ENCODE data around the gene ZNF672.

Gene ZNF672

DNA sequence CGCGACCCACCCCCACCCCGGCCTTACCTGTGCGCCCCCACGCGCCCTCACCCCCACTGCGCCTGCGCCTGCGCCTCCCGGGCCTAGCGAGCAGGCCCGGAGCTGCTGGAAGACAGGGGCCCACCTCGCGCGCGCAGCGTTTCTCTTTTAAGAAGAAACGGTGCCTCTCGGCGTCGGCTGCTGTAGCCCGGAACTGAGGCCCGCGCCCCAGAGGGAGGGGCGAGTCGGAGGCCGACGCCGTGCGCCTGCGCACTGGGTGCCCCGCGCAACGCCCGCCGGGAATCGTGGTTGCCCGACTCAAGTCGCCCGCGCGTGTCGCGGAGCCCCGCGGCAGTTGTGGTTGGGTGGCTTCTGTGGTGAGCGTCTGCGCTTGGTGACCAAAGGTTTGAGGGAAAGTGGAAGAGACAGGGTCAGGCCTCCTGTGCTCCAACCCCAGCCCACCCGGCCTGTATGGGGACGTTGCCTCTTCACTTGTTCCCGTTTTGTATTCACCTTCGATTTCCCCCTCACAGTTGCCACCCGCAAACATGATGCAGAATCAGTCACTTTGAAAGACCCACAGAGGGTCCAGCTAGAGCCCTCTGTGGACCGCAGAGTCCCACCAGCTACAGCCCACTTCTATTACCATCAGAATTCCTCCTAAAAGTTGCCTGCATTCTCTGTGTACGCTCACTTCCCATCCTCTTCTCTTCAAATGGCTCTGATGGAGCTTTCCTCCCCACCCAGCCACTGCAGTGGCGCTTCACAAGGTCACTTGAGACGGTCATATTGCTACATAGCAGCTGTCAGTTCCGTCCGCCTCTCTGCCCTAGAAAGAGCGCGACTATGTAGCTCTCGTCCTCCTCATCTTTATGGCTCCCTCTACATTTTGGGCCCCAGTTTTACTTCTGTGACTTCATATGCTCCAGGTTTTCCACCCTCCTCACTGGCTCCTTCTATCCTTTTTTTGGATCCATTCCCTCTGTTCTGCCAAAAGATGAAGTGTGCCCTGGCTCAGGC is 21.2 kb downstream of the ZNF672 start, which contains the start of gene ZNF692:
Gene ZNF692, minus strand, starts transcription at position 195 of the 999 bp plus-strand sequence. CDS start 776 bp downstream, outside the sequence.
- no peaks in the 10 kb centered on the region for H3K36me3 ChIP-seq (ENCODE audit: insufficient read depth)
- TF ChIP-seq, protein P1, sequence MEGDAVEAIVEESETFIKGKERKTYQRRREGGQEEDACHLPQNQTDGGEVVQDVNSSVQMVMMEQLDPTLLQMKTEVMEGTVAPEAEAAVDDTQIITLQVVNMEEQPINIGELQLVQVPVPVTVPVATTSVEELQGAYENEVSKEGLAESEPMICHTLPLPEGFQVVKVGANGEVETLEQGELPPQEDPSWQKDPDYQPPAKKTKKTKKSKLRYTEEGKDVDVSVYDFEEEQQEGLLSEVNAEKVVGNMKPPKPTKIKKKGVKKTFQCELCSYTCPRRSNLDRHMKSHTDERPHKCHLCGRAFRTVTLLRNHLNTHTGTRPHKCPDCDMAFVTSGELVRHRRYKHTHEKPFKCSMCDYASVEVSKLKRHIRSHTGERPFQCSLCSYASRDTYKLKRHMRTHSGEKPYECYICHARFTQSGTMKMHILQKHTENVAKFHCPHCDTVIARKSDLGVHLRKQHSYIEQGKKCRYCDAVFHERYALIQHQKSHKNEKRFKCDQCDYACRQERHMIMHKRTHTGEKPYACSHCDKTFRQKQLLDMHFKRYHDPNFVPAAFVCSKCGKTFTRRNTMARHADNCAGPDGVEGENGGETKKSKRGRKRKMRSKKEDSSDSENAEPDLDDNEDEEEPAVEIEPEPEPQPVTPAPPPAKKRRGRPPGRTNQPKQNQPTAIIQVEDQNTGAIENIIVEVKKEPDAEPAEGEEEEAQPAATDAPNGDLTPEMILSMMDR (conservative IDR thresholded peaks at IDR 0.05; ENCODE audit: low read depth, low read length), result no peak
- no peaks in the 10 kb centered on the region for H3K27me3 ChIP-seq (ENCODE audit: insufficient read depth, low read depth)
- H3K9ac ChIP-seq, result peak within 1 kb of the TSS; percentile 91
- H3K4me3 ChIP-seq (IDR thresholded peaks at IDR 0.05; ENCODE audit: insufficient read depth, low read depth, low read length), result peak within 1 kb of the TSS; percentile 64
- H3K4me2 ChIP-seq, result peak within 1 kb of the TSS; percentile 91
- peaks cover 13% of the 10 kb centered on the region for H3K79me2 ChIP-seq (ENCODE audit: insufficient read depth, low read depth)
- H4K20me1 ChIP-seq (ENCODE audit: insufficient read depth), result no peaks in the 10 kb centered on the region
- H3K4me1 ChIP-seq (ENCODE audit: low read depth, poor library complexity, severe bottlenecking), result peaks cover 23% of the 10 kb centered on the region
- H3K27ac ChIP-seq, result peak within 1 kb of the TSS; percentile 89
- peak within 1 kb of the TSS; percentile 77 for H2AFZ ChIP-seq (ENCODE audit: low read depth)

DNA sequence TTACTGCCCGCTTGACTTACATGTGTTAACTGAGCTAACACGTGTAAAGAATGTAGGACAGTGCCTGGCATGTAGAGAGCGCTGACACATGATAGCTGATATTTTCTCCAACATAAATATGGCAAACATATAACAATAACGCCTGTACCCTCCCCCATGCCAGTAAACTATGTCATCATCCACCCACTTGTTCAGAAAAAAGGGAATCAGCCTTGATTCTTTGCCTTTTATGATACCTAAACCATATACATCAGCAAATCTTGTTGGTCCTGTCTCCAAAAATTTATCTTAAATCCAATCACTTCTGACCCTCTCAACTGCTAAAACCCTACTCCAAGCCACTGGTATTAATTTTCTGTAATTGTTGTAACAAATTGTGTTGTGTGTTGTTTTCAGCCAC is 22.0 kb downstream of the ZNF672 start:
- Histone ChIP-seq H3K36me3 (ENCODE audit: insufficient read depth) (no peaks in the 10 kb centered on the region), H3K4me3 (IDR thresholded peaks at IDR 0.05; ENCODE audit: insufficient read depth, low read depth, low read length) (no peak overlapping the region), H2AFZ (ENCODE audit: low read depth) (peak overlapping the region; percentile 77; the same call in 1 of the 2 replicates), H4K20me1 (ENCODE audit: insufficient read depth) (no peaks in the 10 kb centered on the region), H3K9ac (no peak overlapping the region), H3K27me3 (ENCODE audit: insufficient read depth, low read depth) (no peaks in the 10 kb centered on the region), H3K79me2 (ENCODE audit: insufficient read depth, low read depth) (peaks cover 13% of the 10 kb centered on the region), H3K4me2 (peak overlapping the region; percentile 91), H3K27ac (no peak overlapping the region), H3K4me1 (ENCODE audit: low read depth, poor library complexity, severe bottlenecking) (peaks cover 25% of the 10 kb centered on the region)
- TF ChIP-seq, protein P1 (conservative IDR thresholded peaks at IDR 0.05; ENCODE audit: low read depth, low read length), result no peak

- H3K4me1 ChIP-seq (ENCODE audit: low read depth, poor library complexity, severe bottlenecking), result peaks cover 25% of the 10 kb centered on the region
- no peaks in the 10 kb centered on the region for H3K36me3 ChIP-seq (ENCODE audit: insufficient read depth)
- no peak overlapping the region for H2AFZ ChIP-seq (ENCODE audit: low read depth)
- H3K27ac ChIP-seq, result no peak overlapping the region
- TF ChIP-seq, protein P1 (conservative IDR thresholded peaks at IDR 0.05; ENCODE audit: low read depth, low read length), result no peak
- no peaks in the 10 kb centered on the region for H4K20me1 ChIP-seq (ENCODE audit: insufficient read depth)
- H3K4me2 ChIP-seq, result no peak overlapping the region
- peaks cover 13% of the 10 kb centered on the region for H3K79me2 ChIP-seq (ENCODE audit: insufficient read depth, low read depth)
- H3K4me3 ChIP-seq (IDR thresholded peaks at IDR 0.05; ENCODE audit: insufficient read depth, low read depth, low read length), result no peak overlapping the region
- H3K27me3 ChIP-seq (ENCODE audit: insufficient read depth, low read depth), result no peaks in the 10 kb centered on the region
- H3K9ac ChIP-seq, result no peak overlapping the region
Measured at GRCh38 chr1:248861616-248862015, 23.6 kb downstream of the ZNF672 start.

- peaks cover 3% of the 10 kb centered on the region for H3K79me2 ChIP-seq (ENCODE audit: insufficient read depth, low read depth)
- no peak overlapping the region for H3K27ac ChIP-seq
- peak overlapping the region; percentile 57 for H3K4me3 ChIP-seq (IDR thresholded peaks at IDR 0.05; ENCODE audit: insufficient read depth, low read depth, low read length)
- no peaks in the 10 kb centered on the region for H3K36me3 ChIP-seq (ENCODE audit: insufficient read depth)
- TF ChIP-seq, protein P1 (conservative IDR thresholded peaks at IDR 0.05; ENCODE audit: low read depth, low read length), result no peak
- peaks cover 18% of the 10 kb centered on the region for H3K4me1 ChIP-seq (ENCODE audit: low read depth, poor library complexity, severe bottlenecking)
- peak overlapping the region; percentile 41 for H3K9ac ChIP-seq
- H2AFZ ChIP-seq (ENCODE audit: low read depth), result peak overlapping the region; percentile 96
- no peaks in the 10 kb centered on the region for H3K27me3 ChIP-seq (ENCODE audit: insufficient read depth, low read depth)
- H3K4me2 ChIP-seq, result peak overlapping the region; percentile 77
- no peaks in the 10 kb centered on the region for H4K20me1 ChIP-seq (ENCODE audit: insufficient read depth)
Measured at GRCh38 chr1:248862695-248862997, 24.6 kb downstream of the ZNF672 start.
